ENCODE measurements around the gene TP53TG3B.
"Not testable (repeated sequence)": the region's sequence is repeated elsewhere in the genome, so short reads cannot be mapped to it uniquely, and the experiment has no call there.

The TP53TG3B gene, protein sequence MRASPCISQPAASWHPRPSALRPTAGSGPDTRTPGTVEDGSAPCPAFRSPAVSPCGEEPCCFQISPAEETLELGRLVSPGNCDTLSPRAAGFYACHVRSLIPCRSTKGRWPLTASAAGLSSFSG

DNA sequence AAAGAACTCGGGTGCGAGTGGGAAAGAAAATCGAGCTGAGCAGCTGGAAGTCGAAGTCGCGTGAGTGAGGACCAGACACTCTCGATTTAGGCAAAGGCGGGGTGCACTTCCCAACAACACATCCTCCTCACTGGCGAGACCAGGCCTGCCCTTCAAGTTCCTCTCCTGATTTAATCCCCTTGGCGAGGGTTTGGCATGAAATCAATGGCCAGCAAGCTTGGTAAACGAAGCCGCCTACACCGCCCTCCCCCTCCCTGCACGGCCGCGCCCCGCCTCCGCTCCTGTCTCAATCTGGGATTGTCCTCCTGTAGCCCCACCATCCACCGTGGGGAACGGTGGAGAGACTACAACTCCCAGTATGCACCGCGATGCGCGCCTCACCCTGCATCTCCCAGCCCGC lies at the start of gene TP53TG3B:
Gene TP53TG3B (plus strand): TSS at position 301 of the 400 bp plus-strand sequence. CDS start 68 bp downstream, at position 369.
- not testable (repeated sequence) for DNase-seq

DNA sequence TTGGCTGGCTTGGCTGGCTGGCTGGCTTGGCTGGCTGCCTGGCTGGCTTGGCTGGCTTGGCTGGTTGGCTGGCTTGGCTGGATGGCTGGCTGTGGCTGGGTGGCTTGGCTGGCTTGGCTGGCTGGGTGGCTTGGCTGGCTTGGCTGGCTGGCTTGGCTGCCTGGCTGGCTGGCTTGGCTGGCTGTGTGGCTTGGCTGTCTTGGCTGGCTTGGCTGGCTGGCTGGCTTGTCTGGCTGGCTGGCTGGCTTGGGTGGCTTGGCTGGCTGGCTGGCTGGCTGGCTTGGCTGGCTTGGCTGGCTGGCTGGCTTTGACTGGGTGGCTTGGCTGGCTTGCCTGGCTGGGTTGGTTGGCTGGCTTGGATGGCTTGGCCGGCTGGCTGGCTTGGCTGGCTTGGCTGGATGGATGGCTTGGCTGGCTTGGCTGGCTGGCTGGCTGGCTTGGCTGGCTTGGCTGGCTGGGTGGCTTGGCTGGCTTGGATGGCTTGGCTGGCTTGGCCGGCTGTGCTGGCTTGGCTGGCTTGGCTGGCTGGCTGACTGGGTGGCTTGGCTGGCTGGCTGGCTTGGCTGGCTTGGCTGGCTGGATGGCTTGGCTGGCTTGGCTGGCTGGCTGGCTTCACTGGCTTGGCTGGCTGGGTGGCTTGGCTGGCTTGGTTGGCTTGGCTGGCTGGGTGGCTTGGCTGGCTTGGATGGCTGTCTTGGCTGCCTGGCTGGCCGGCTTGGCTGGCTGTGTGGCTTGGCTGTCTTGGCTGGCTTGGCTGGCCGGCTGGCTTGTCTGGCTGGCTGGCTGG lies 24.2 kb upstream of the TP53TG3B start:
- DNase-seq: not testable (repeated sequence)

DNA sequence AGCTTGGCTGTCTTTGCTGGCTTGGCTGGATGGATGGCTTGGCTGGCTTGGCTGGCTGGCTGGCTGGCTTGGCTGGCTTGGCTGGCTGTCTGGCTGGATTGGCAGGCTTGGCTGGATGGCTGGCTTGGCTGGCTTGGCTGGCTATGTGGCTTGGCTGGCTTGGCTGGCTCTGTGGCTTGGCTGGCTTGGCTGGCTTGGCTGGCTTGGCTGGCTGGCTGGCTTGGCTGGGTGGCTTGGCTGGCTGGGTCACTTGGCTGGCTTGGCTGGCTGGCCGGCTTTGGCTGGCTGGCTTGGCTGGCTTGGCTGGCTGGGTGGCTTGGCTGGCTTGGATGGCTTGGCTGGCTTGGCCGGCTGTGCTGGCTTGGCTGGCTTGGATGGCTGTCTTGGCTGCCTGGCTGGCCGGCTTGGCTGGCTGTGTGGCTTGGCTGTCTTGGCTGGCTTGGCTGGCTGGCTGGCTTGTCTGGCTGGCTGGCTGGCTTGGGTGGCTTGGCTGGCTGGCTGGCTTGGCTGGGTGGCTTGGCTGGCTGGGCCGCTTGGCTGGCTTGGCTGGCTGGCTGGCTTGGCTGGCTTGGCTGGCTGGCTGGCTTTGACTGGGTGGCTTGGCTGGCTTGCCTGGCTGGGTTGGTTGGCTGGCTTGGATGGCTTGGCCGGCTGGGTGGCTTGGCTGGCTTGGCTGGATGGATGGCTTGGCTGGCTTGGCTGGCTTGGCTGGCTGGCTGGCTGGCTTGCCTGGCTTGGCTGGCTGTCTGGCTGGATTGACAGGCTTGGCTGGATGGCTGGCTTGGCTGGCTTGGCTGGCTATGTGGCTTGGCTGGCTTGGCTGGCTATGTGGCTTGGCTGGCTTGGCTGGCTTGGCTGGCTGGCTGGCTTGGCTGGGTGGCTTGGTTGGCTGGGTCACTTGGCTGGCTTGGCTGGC lies 22.8 kb upstream of the TP53TG3B start:
- not testable (repeated sequence) for DNase-seq

DNA sequence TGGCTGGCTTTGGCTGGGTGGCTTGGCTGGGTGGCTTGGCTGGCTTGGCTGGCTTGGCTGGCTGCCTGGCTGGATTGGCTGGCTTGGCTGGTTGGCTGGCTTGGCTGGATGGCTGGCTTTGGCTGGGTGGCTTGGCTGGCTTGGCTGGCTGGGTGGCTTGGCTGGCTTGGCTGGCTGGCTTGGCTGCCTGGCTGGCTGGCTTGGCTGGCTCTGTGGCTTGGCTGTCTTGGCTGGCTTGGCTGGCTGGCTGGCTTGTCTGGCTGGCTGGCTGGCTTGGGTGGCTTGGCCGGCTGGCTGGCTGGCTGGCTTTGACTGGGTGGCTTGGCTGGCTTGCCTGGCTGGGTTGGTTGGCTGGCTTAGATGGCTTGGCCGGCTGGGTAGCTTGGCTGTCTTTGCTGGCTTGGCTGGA lies 22.1 kb upstream of the TP53TG3B start:
- not testable (repeated sequence) for DNase-seq

DNA sequence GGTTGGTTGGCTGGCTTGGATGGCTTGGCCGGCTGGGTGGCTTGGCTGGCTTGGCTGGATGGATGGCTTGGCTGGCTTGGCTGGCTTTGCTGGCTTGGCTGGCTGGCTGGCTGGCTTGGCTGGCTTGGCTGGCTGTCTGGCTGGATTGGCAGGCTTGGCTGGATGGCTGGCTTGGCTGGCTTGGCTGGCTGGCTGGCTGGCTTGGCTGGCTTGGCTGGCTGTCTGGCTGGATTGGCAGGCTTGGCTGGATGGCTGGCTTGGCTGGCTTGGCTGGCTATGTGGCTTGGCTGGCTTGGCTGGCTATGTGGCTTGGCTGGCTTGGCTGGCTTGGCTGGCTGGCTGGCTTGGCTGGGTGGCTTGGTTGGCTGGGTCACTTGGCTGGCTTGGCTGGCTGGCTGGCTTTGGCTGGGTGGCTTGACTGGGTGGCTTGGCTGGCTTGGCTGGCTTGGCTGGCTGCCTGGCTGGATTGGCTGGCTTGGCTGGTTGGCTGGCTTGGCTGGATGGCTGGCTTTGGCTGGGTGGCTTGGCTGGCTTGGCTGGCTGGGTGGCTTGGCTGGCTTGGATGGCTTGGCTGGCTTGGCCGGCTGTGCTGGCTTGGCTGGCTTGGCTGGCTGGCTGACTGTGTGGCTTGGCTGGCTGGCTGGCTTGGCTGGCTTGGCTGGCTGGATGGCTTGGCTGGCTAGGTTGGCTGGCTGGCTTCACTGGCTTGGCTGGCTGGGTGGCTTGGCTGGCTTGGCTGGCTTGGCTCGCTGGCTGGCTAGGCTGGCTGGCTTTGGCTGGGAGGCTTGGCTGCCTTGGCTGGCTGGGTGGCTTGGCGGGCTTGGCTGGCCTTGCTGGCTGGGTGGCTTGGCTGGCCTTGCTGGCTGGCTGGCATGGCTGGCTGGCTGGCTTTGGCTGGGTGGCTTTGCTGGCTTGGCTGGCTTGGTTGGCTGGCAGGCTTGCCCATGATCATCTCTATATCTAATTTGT lies 21.3 kb upstream of the TP53TG3B start:
- DNase-seq: not testable (repeated sequence)

Data from hippocampal formation (tissue), 2 donors.